GM06990 (cell line): ENCODE results near the gene RHOD.

Experiments used
- DNase-seq: peaks from one replicate; pipeline ENCODE4 v3.0.0-alpha.2; 2011; ENCODE audit not compliant: insufficient read length; ENCODE audit errors: extremely low read depth
- H3K27me3 ChIP-seq: replicated peaks from 2 replicates; pipeline ENCODE4 v1.6.0; 2011; ENCODE audit warnings: low read length; ENCODE audit not compliant: control insufficient read depth, insufficient read depth
- H3K36me3 ChIP-seq: 2 replicates; pipeline ENCODE4 v1.5.1; 2011; ENCODE audit warnings: low read length; ENCODE audit not compliant: control insufficient read depth, insufficient read depth
- H3K4me3 ChIP-seq: replicated peaks from 2 replicates; pipeline ENCODE4 v1.5.1; 2011; ENCODE audit warnings: low read depth, mild to moderate bottlenecking, control low read depth, low read length
- TF ChIP-seq, protein P1 (sequence below): IDR thresholded peaks from 2 replicates; pipeline ENCODE4 v1.5.1; 2011; ENCODE audit warnings: low read length, control low read depth, mild to moderate bottlenecking, inconsistent platforms; ENCODE audit not compliant: insufficient read depth, poor library complexity, severe bottlenecking

RHOD gene

DNA sequence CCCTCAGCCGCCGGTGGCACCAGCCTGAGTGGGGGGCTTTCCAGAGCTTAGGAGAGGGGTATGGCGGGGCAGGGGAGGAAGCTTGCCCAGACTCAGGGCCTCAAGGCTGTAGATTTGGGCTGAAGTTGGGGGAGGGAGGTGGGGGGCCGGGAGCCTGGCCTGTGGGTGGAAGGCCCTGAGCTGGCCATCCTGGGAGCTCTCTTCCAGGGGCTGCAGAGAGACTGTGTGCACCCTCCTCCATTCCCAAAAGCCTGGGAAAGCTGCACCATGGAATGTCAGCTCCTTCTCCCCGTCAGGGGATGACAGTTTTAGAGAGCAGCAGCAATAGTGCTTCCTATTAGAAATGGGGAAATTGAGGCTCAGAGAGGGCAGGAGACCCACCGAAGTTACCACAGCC lies 32.7 kb upstream of the RHOD start:
- no peaks in the 10 kb centered on the region for H3K27me3 ChIP-seq
- TF ChIP-seq, protein P1, sequence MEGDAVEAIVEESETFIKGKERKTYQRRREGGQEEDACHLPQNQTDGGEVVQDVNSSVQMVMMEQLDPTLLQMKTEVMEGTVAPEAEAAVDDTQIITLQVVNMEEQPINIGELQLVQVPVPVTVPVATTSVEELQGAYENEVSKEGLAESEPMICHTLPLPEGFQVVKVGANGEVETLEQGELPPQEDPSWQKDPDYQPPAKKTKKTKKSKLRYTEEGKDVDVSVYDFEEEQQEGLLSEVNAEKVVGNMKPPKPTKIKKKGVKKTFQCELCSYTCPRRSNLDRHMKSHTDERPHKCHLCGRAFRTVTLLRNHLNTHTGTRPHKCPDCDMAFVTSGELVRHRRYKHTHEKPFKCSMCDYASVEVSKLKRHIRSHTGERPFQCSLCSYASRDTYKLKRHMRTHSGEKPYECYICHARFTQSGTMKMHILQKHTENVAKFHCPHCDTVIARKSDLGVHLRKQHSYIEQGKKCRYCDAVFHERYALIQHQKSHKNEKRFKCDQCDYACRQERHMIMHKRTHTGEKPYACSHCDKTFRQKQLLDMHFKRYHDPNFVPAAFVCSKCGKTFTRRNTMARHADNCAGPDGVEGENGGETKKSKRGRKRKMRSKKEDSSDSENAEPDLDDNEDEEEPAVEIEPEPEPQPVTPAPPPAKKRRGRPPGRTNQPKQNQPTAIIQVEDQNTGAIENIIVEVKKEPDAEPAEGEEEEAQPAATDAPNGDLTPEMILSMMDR: no peak
- H3K36me3 ChIP-seq: no peaks in the 10 kb centered on the region
- no peak for DNase-seq
- H3K4me3 ChIP-seq: no peak overlapping the region

DNA sequence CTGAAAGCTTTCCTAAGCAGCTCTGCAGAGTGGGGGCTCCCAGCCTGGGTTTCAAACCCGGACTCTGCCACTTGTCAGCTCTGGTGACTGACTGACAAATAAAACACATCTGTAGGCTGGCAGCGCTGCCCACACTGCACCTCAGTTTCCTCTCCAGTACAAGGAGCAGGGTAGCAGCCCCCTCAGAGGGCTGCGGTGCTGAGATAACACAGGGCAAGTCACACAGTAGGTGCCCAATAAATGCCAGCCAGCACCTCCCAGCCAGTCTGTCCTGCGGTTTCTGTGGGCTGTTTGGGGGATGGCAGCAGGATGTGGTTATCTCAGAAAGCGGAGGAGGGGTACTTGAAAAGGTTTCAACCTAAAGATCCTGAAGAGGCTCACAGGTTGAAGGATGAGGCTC lies 32.2 kb upstream of the RHOD start:
- TF ChIP-seq, protein P1: no peak
- Histone ChIP-seq H3K36me3 (no peaks in the 10 kb centered on the region), H3K27me3 (no peaks in the 10 kb centered on the region), H3K4me3 (no peak overlapping the region)
- peak; percentile 48 for DNase-seq

DNA sequence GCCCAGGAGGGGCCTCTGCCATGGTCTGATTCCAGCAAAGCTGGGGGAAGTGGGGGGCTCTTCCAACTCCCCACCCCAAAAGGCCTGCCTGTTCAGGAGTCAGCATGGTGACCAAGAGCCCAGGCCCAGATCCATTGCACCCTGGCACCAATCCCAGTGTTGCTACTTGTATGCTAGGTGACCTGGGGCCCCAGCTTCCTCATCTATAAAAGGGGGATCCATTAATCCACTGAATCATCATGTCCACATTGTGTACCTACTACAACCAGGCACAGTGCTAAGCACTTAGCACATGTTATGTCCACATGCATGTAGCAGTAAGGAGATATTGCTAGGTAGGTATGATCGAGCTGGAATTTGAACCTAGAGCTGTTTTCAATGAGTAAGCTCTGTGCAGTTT lies 31.7 kb upstream of the RHOD start:
- Histone ChIP-seq H3K4me3 (no peak overlapping the region), H3K27me3 (no peaks in the 10 kb centered on the region), H3K36me3 (no peaks in the 10 kb centered on the region)
- TF ChIP-seq, protein P1: no peak
- DNase-seq: no peak

DNA sequence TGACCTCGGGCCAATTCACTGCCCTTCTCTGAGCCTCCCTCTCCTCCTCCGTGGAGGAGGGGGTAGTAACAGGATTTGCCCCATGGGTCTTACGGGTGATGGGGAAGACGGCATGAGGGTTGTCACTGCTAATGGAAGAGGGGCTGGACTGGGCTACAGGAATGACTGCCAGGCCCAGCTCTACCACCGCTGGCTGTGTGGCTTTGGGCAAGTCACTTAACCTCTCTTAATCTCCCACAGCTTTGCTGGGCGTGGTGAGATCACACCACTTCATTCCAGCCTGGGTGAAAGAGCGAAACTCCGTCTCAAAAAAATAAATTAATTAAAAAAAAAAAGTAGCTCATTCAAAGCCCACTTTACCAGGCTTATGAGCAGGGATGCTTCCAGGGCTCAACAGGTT lies 30.9 kb upstream of the RHOD start:
- Histone ChIP-seq H3K27me3 (no peaks in the 10 kb centered on the region), H3K36me3 (no peaks in the 10 kb centered on the region), H3K4me3 (no peak overlapping the region)
- DNase-seq: no peak
- TF ChIP-seq, protein P1: no peak

DNA sequence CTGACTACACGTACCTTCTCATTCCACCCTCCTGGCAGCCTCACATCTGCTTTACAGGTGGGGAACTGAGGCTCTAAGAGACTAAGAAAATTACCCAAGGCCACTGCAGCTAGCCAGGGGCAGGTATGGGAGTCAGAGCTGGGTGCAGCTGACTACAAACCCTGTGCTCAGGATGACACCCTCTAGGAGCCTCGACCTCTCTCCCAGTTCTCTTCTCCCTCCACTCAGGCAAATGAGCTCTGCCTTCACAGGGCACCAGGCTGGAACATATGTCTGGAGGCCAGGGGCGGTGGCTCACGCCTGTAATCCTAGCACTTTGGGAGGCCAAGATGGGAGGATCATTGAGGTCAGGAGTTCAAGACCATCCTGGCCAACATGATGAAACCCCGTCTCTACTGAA lies 29.7 kb upstream of the RHOD start:
- TF ChIP-seq, protein P1: no peak
- Histone ChIP-seq H3K27me3 (no peaks in the 10 kb centered on the region), H3K4me3 (no peak overlapping the region), H3K36me3 (no peaks in the 10 kb centered on the region)
- DNase-seq: no peak

DNA sequence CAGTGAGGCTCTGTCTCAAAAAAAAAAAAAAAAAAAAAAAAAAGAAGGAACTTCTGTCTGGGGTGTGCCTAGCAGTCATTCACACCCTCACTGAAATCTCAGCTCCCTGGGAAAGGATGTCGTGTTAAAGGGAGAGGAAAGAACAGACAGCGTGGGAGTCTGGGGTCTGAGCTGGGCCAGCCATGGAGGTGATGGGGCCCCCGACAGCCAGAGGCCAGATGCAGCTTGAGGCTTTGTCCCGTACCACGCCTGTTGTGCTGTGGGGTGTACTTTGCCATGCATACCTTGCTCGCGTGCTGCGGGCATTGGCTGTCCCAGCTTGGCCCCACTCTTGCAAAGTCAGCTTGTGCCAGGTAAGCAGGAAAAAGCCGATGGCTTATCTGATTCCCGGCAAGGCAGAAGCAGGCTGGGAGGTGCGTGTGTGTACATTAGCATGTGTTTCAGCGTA lies 29.1 kb upstream of the RHOD start:
- DNase-seq: peak; percentile 56
- no peaks in the 10 kb centered on the region for H3K27me3 ChIP-seq
- H3K36me3 ChIP-seq: no peaks in the 10 kb centered on the region
- TF ChIP-seq, protein P1: no peak
- no peak overlapping the region; the same call in 1 of the 2 replicates for H3K4me3 ChIP-seq
